Left lung (tissue), 10 donors: ENCODE data around the gene STK10. TPM values are rescaled to one million over a fixed set of nuclear protein-coding genes. Genes with fewer than 3 reads are reported as not detected.

Experiments
- ATAC-seq: fragments of 200-7000 bp; cut with Tn5 transposase; one replicate; pipeline ENCODE4 v1.9.1; 2020; ENCODE audit warnings: moderate library complexity
- DNase-seq, 4 donors: peaks; one replicate each; pipeline ENCODE4 v3.0.0-alpha.2; 2013 to 2020
- H3K27ac ChIP-seq, 2 donors: fragments of 200-600 bp; sonication (generic) in 1 of 2; one replicate each; pipeline versions ENCODE4 v1.5.0 to v1.8.0; 2020 to 2021
- H3K27me3 ChIP-seq, 2 donors: fragments of 200-600 bp; sonication (generic) in 1 of 2; one replicate each; pipeline versions ENCODE4 v1.5.0 to v1.8.0; 2020 to 2021
- H3K36me3 ChIP-seq, 2 donors: fragments of 200-600 bp; sonication (generic) in 1 of 2; one replicate each; pipeline versions ENCODE4 v1.5.0 to v1.8.0; 2020 to 2021
- H3K4me1 ChIP-seq, 2 donors: fragments of 200-600 bp; one replicate each; pipeline ENCODE4 v1.8.0; 2021
- H3K4me3 ChIP-seq, 2 donors: fragments of 200-600 bp; sonication (generic) in 1 of 2; one replicate each; pipeline versions ENCODE4 v1.5.0 to v1.8.0; 2020 to 2021; ENCODE audit warnings: mild to moderate bottlenecking in 1 of 2
- H3K9me3 ChIP-seq, 2 donors: fragments of 200-600 bp; sonication (generic) in 1 of 2; one replicate each; pipeline versions ENCODE4 v1.5.0 to v1.8.0; 2020 to 2021
- intact Hi-C, 2 donors: fragments of 100-400 bp; cut with DNase I; formaldehyde crosslinking; loops; one replicate each; pipeline versions ENCODE4 v1.11.2 to v1.14.2; 2022
- polyA plus RNA-seq, 6 donors: library from polyadenylated mRNA; unstranded; fragments of 120-200 nt; gene quantifications; one replicate each; pipeline ENCODE4 v1.2.1, GENCODE V29; 2013; ENCODE audit not compliant: insufficient read length in 6 of 6
- total RNA-seq, 2 donors: library from RNA; stranded (reverse); fragmentation: NEBNext Ultra II Directional; extraction: Animal tissue kit (Norgen Biotek cat#: 25700); gene quantifications; one replicate each; pipeline ENCODE4 v1.2.1, GENCODE V29; 2021
- TF ChIP-seq, protein P1 (sequence below), 2 donors: fragments of 200-600 bp; sonication (generic) in 1 of 2; IDR thresholded peaks; one replicate each; pipeline versions ENCODE4 v1.5.0 to v1.8.0; 2021; ENCODE audit warnings: antibody characterized with exemption in 2 of 2
- donor health status: DM: no; HTN: yes; CAD: no.
- donor health status: DM: no; HTN: no; CAD: no.

STK10 gene
- total and polyA plus RNA-seq, 8 donors, result 18.6 to 83.2 (median 21.9) TPM

DNA sequence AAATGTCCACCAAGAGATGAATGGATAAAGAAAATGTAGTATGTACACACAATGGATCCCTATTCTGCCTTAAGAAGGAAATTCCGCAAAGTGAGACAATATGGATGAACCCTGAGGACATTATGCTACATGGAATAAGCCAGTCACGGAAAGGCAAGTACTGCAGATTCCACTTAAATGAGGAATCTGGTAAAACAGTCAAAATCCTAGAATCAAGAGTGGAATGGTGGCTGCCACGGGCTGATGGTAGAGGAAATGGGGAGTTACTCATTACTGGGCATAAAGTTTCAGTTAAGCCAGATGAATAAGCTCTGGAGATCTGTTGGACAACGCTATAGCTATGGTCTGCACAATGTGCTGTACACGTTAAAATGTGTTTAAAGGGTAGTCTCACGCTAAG lies 47.2 kb downstream of the STK10 start:
- TF ChIP-seq, protein P1, sequence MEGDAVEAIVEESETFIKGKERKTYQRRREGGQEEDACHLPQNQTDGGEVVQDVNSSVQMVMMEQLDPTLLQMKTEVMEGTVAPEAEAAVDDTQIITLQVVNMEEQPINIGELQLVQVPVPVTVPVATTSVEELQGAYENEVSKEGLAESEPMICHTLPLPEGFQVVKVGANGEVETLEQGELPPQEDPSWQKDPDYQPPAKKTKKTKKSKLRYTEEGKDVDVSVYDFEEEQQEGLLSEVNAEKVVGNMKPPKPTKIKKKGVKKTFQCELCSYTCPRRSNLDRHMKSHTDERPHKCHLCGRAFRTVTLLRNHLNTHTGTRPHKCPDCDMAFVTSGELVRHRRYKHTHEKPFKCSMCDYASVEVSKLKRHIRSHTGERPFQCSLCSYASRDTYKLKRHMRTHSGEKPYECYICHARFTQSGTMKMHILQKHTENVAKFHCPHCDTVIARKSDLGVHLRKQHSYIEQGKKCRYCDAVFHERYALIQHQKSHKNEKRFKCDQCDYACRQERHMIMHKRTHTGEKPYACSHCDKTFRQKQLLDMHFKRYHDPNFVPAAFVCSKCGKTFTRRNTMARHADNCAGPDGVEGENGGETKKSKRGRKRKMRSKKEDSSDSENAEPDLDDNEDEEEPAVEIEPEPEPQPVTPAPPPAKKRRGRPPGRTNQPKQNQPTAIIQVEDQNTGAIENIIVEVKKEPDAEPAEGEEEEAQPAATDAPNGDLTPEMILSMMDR (IDR thresholded peaks at IDR 0.05), result no peak
- no peaks in the 10 kb centered on the region for H3K9me3 ChIP-seq
- peaks cover 0 to 40% of the 10 kb centered on the region in 2 donors for H3K4me1 ChIP-seq
- peaks cover 0 to 4% of the 10 kb centered on the region in 2 donors for H3K36me3 ChIP-seq
- intact Hi-C loops, result no loop called here
- no peaks in the 10 kb centered on the region for H3K27me3 ChIP-seq
- H3K27ac ChIP-seq, result peak overlapping the region in 1 of 2 donors; percentile 10
- DNase-seq (no peak), ATAC-seq (no peak)
- H3K4me3 ChIP-seq, result no peak overlapping the region

DNA sequence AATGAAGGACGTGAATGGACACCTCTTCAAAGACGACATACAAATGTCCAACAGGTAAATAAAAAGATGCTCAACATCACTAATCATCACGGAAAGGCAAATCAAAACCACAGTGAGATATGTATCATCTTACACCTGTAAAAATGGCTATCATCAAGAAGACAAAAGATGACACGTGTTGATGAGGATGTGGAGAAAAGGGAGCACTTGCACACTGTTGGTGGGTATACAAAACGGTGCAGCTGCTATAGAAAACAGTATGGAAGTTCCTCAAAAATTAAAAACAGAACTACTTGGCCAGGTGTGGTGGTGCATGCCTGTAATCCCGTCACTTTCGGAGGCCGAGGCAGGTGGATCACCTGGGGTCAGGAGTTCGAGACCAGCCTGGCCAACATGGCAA lies 47.9 kb downstream of the STK10 start:
- intact Hi-C loops, result no loop called here
- Histone ChIP-seq H3K27ac (no peak overlapping the region), H3K36me3 (no peaks in the 10 kb centered on the region), H3K27me3 (no peaks in the 10 kb centered on the region), H3K9me3 (no peaks in the 10 kb centered on the region), H3K4me1 (peaks cover 0 to 38% of the 10 kb centered on the region in 2 donors), H3K4me3 (no peak overlapping the region)
- ATAC-seq (no peak), DNase-seq (no peak)
- TF ChIP-seq, protein P1 (IDR thresholded peaks at IDR 0.05), result no peak

DNA sequence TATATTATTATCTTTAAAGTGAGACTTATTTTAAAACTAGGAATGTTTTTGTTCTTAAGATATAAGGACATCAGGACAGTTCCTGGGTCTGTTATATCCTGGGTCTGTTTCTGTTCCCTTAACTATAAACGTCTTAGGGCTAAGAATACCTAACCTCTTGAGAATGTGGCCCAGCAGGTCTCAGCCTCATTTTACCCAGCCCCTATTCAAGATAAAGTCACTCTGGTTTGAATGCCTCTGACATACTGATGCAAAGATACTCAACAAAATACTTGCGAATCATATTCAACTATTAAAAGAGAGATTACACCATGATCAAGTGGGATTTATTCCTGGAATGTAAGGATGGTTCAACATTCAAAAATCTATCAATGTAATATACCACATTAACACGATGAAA lies 51.0 kb downstream of the STK10 start:
- DNase-seq (no peak), ATAC-seq (no peak)
- Histone ChIP-seq H3K9me3 (no peaks in the 10 kb centered on the region), H3K27ac (no peak overlapping the region), H3K27me3 (no peaks in the 10 kb centered on the region), H3K36me3 (no peaks in the 10 kb centered on the region), H3K4me1 (peaks cover 0 to 44% of the 10 kb centered on the region in 2 donors), H3K4me3 (no peak overlapping the region)
- TF ChIP-seq, protein P1 (IDR thresholded peaks at IDR 0.05), result no peak
- intact Hi-C loops, result no loop called here

DNA sequence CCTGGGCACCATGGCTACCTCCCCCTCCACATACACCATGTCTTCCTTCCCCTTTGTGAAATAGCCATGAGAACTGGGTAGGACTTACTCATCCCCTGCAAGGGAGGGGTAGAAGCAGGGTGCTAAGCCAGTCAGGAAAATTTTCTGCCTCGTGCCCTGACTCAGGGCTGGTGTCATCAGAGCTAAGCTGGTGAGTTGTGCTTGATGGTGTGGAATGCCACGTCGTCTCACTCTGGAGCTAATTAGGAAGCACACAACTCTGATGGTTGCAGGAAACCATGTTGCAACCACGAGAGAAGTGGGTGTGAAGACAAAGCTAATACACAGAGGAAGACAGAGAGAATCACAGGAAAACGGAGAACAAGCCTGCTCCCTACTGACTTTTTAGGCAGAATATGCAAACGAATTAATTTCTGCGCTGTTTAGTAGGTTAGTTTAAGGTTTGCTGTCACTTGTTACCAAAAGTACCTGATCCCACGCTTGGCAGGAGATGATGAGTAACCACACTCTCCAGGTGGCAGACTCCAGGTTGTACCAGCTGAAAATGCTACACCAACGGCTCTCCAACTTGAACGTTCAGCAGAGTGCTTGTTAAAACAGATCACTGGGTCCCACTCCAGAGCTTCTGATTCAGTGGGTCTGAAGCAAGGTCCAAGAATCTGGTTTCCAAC lies 54.5 kb downstream of the STK10 start:
- intact Hi-C loops, result no loop called here
- TF ChIP-seq, protein P1 (IDR thresholded peaks at IDR 0.05), result no peak
- no peak overlapping the region for H3K4me3 ChIP-seq
- no peaks in the 10 kb centered on the region for H3K9me3 ChIP-seq
- H3K27ac ChIP-seq, result peak overlapping the region in 1 of 2 donors; percentile 93
- H3K36me3 ChIP-seq, result no peaks in the 10 kb centered on the region
- H3K27me3 ChIP-seq, result no peaks in the 10 kb centered on the region
- DNase-seq (peak in 1 of 4 donors; percentile 81), ATAC-seq (peak; percentile 84)
- H3K4me1 ChIP-seq, result peaks cover 0 to 70% of the 10 kb centered on the region in 2 donors

DNA sequence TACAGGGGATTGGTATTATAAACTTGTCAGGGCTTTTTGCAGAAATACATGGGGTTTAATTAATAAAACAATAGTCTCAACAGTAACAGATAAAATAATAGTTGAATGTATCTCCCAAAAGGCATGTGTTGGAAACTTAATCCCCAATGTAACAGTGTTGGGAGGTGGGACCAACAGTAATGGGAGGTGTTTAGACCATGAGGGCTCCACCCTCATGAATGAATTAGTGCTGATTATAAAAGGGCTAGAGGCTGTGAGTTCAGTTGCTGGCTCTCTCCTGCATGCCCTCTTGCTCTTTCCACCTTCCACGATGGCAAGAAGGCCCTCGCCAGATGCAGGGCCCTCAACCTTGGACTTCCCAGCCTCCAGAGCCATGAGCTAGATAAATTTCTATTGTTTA lies 56.3 kb downstream of the STK10 start:
- no peaks in the 10 kb centered on the region for H3K27me3 ChIP-seq
- H3K27ac ChIP-seq, result peak overlapping the region in 1 of 2 donors; percentile 93
- peaks cover 0 to 77% of the 10 kb centered on the region in 2 donors for H3K4me1 ChIP-seq
- H3K4me3 ChIP-seq, result no peak overlapping the region
- TF ChIP-seq, protein P1 (IDR thresholded peaks at IDR 0.05), result no peak
- H3K36me3 ChIP-seq, result peaks cover 0 to 9% of the 10 kb centered on the region in 2 donors
- DNase-seq, result no peak
- no peak for ATAC-seq
- H3K9me3 ChIP-seq, result no peaks in the 10 kb centered on the region
- intact Hi-C loops, result no loop called here
